Measurements from ENCODE around the gene CYREN.
A peak's percentile ranks its signal among the peaks of the same experiment; 100 is the strongest.

CYREN gene

DNA sequence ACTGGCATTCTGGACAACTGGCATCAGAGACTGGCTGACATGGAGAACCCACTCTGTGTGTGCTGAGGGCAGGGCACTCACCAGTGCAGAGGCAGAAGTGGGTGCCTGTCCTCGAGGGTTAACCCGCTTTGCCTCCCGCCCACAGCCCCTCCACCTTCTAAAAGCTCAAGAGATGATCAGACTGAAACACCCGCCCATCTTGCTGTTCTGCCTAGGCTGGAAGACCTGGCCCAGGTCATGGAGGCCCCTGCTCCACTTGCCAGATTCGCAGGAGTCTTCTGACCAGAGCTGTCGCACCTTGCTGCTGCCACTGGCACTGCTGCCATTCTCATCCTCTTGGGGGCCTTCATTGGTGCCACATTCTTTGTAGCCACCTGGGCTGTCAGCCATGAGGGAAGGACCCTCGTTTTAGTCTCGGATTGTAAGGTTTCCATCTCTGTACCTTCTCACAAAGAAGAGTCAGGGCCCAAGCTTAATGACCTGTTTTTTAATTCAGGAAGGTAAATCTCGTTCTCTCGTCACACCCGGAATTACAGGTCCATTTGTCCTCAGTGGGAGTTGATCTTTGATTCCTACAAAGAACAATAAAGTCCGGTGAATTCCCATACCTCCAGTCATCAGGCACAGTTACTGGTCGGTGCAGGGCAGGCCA is 1.9 kb downstream of the CYREN start:
- H3K27ac ChIP-seq (ENCODE audit: low read depth, low read length), result no peak overlapping the region
- H3K36me3 ChIP-seq (ENCODE audit: control insufficient read depth, insufficient read depth, low read length), result peaks cover 22% of the 10 kb centered on the region
- H3K4me3 ChIP-seq (ENCODE audit: low read length), result peak overlapping the region; percentile 66
- H3K9ac ChIP-seq (ENCODE audit: low read length), result no peak overlapping the region
- H3K27me3 ChIP-seq (ENCODE audit: control insufficient read depth, insufficient read depth, low read length), result no peaks in the 10 kb centered on the region
- H3K4me1 ChIP-seq (ENCODE audit: control insufficient read depth, insufficient read depth, low read length), result peaks cover 6% of the 10 kb centered on the region

GRCh38 chr7:135168001-135168400 is 2.5 kb downstream of the CYREN start:
- peaks cover 6% of the 10 kb centered on the region for H3K4me1 ChIP-seq (ENCODE audit: control insufficient read depth, insufficient read depth, low read length)
- no peak overlapping the region for H3K27ac ChIP-seq (ENCODE audit: low read depth, low read length)

DNA sequence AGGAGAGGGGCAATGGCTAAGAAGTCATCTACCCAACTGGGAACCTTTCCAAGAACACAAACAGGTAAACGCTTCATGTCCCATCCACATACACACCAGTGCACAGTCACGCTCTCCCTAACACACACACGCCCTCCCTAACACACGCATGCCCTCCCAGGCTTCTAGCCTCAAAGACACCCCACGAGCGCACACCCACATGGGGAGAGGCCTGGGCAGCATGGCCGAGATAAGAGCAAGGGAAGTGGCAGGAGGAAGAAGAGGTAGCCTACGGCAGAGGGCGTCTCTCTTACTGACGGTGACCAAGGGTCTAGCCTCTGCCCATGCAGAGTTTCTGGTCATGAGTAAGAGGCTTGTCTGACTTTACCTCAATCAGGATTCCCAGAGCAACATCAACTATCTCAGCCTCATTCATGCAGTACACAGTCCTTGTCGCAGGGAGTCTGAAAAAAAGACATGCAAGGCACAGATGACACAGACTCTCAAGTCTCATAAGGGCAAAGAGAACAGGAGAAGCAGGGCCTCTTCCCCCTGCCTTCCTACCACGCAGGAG is 3.1 kb downstream of the CYREN start:
- Histone ChIP-seq H3K4me1 (ENCODE audit: control insufficient read depth, insufficient read depth, low read length) (peaks cover 6% of the 10 kb centered on the region), H3K4me3 (ENCODE audit: low read length) (no peak overlapping the region), H3K27ac (ENCODE audit: low read depth, low read length) (no peak overlapping the region), H3K36me3 (ENCODE audit: control insufficient read depth, insufficient read depth, low read length) (peaks cover 22% of the 10 kb centered on the region), H3K27me3 (ENCODE audit: control insufficient read depth, insufficient read depth, low read length) (no peaks in the 10 kb centered on the region), H3K9ac (ENCODE audit: low read length) (no peak overlapping the region)

More at GRCh38 chr7:135168001-135168400, 2.5 kb downstream of the CYREN start:
- Histone ChIP-seq H3K4me3 (ENCODE audit: low read length) (no peak overlapping the region), H3K36me3 (ENCODE audit: control insufficient read depth, insufficient read depth, low read length) (peaks cover 22% of the 10 kb centered on the region), H3K27me3 (ENCODE audit: control insufficient read depth, insufficient read depth, low read length) (no peaks in the 10 kb centered on the region), H3K9ac (ENCODE audit: low read length) (no peak overlapping the region)

- Histone ChIP-seq H3K27me3 (ENCODE audit: control insufficient read depth, insufficient read depth, low read length) (no peaks in the 10 kb centered on the region), H3K4me3 (ENCODE audit: low read length) (no peak overlapping the region), H3K36me3 (ENCODE audit: control insufficient read depth, insufficient read depth, low read length) (peaks cover 22% of the 10 kb centered on the region), H3K27ac (ENCODE audit: low read depth, low read length) (no peak overlapping the region), H3K4me1 (ENCODE audit: control insufficient read depth, insufficient read depth, low read length) (peaks cover 6% of the 10 kb centered on the region), H3K9ac (ENCODE audit: low read length) (no peak overlapping the region)
Measured at GRCh38 chr7:135166338-135166990, 4.0 kb downstream of the CYREN start.

DNA sequence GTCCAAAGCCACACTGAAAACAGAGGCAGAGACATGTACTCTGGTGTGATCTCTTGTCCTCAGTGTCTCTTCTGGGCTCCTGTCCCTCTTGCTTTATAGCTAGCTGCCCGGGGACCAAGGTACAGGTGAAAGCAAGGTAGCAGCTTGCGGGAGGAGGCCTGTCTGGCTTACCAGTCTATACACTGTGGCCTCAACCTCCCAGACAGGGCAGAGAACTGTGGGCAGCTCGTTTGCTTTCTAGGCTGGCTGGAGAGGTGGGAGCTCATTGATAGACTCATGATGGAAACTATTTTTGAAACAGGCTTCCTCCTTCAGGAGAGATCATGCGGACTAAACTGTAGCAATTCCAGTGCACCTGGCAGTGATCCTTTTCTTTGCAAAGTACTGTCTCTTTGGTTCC is 4.6 kb downstream of the CYREN start:
- H3K4me1 ChIP-seq (ENCODE audit: control insufficient read depth, insufficient read depth, low read length), result peaks cover 6% of the 10 kb centered on the region
- H3K36me3 ChIP-seq (ENCODE audit: control insufficient read depth, insufficient read depth, low read length), result peaks cover 22% of the 10 kb centered on the region
- H3K4me3 ChIP-seq (ENCODE audit: low read length), result no peak overlapping the region
- no peak overlapping the region for H3K27ac ChIP-seq (ENCODE audit: low read depth, low read length)
- no peak overlapping the region for H3K9ac ChIP-seq (ENCODE audit: low read length)
- no peaks in the 10 kb centered on the region for H3K27me3 ChIP-seq (ENCODE audit: control insufficient read depth, insufficient read depth, low read length)

DNA sequence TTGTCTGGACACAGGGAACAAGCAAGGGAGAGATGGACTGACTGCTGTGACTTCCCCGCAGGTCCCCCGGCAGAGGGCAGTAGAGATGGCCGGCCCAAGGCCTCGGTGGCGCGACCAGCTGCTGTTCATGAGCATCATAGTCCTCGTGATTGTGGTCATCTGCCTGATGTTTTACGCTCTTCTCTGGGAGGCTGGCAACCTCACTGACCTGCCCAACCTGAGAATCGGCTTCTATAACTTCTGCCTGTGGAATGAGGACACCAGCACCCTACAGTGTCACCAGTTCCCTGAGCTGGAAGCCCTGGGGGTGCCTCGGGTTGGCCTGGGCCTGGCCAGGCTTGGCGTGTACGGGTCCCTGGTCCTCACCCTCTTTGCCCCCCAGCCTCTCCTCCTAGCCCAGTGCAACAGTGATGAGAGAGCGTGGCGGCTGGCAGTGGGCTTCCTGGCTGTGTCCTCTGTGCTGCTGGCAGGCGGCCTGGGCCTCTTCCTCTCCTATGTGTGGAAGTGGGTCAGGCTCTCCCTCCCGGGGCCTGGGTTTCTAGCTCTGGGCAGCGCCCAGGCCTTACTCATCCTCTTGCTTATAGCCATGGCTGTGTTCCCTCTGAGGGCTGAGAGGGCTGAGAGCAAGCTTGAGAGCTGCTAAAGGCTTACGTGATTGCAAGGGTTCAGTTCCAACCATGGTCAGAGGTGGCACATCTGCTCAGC is 6.0 kb downstream of the CYREN start:
- Histone ChIP-seq H3K9ac (ENCODE audit: low read length) (no peak overlapping the region), H3K27me3 (ENCODE audit: control insufficient read depth, insufficient read depth, low read length) (no peaks in the 10 kb centered on the region), H3K27ac (ENCODE audit: low read depth, low read length) (no peak overlapping the region), H3K4me1 (ENCODE audit: control insufficient read depth, insufficient read depth, low read length) (peaks cover 3% of the 10 kb centered on the region), H3K4me3 (ENCODE audit: low read length) (no peak overlapping the region), H3K36me3 (ENCODE audit: control insufficient read depth, insufficient read depth, low read length) (peaks cover 22% of the 10 kb centered on the region)

DNA sequence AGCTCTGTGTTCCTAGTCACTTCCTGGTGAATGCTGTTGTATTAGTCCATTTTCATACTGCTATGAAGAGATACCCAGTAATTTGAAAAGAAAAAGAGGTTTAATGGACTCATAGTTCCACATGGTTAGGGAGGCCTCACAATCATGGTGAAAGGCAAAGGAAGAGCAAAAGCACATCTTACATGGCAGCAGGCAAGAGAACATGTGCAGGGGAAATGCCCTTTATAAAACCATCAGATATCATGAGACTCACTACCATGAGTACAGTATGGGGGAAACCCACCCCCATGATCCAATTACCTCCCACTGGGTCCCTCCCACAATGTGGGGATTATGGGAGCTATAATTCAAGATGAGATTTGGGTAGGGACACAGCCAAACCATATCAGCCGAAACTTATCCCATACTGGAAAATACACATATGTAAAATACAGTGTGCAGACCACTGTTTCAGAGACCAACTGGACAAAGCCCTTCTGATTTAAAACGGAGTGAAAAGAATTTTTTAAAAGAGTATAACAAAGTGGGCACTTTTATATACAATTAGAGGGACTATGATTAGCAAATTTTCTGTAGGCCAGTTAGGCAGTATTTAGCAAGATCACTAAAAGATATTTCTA is 8.0 kb downstream of the CYREN start:
- H3K27me3 ChIP-seq (ENCODE audit: control insufficient read depth, insufficient read depth, low read length), result no peaks in the 10 kb centered on the region
- no peak overlapping the region for H3K9ac ChIP-seq (ENCODE audit: low read length)
- peaks cover 16% of the 10 kb centered on the region for H3K36me3 ChIP-seq (ENCODE audit: control insufficient read depth, insufficient read depth, low read length)
- H3K27ac ChIP-seq (ENCODE audit: low read depth, low read length), result no peak overlapping the region
- H3K4me1 ChIP-seq (ENCODE audit: control insufficient read depth, insufficient read depth, low read length), result no peaks in the 10 kb centered on the region
- no peak overlapping the region for H3K4me3 ChIP-seq (ENCODE audit: low read length)

- Histone ChIP-seq H3K27ac (ENCODE audit: low read depth, low read length) (no peak overlapping the region), H3K36me3 (ENCODE audit: control insufficient read depth, insufficient read depth, low read length) (peaks cover 12% of the 10 kb centered on the region), H3K4me1 (ENCODE audit: control insufficient read depth, insufficient read depth, low read length) (no peaks in the 10 kb centered on the region), H3K9ac (ENCODE audit: low read length) (no peak overlapping the region), H3K4me3 (ENCODE audit: low read length) (no peak overlapping the region), H3K27me3 (ENCODE audit: control insufficient read depth, insufficient read depth, low read length) (no peaks in the 10 kb centered on the region)
Measured at GRCh38 chr7:135161669-135162068, 8.8 kb downstream of the CYREN start.

DNA sequence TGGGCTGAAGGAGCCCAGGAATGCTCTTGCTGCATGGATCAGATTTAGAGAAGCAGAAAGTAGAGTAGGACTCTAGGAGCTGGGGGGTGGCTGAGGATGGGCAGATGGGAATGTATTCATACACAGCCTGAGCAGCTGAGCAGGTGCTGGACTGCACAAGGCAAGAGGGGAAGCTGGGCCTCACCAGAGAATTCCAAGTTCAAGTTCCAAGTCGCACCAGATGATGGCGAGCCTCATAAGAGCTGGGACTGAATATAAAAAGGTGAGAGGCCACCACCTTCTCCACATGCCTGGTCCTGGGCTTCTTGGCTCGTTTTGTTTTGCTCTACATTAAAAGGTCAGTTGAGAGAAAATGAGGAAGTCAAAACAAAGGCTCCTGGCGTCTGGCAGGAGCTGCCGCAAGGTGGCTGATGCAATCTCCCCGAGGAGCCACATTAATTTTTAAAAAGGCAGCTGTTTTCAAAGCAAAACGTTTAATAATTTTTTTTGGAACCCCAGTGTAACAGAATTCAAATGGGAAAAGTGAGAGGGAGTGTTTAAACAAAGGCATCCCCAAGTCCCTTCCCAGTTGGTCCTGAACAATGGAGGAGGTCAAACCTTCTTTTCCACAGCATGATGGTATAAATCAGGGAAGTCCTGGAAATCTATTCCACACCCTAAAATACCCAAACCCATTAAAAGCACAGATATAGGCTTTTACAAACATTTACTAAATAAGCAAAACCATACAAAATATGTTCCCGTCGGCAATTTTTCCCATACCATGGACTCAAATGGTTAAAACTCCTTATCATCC is 9.5 kb downstream of the CYREN start:
- no peaks in the 10 kb centered on the region for H3K27me3 ChIP-seq (ENCODE audit: control insufficient read depth, insufficient read depth, low read length)
- H3K4me3 ChIP-seq (ENCODE audit: low read length), result no peak overlapping the region
- no peak overlapping the region for H3K9ac ChIP-seq (ENCODE audit: low read length)
- peaks cover 12% of the 10 kb centered on the region for H3K36me3 ChIP-seq (ENCODE audit: control insufficient read depth, insufficient read depth, low read length)
- no peak overlapping the region for H3K27ac ChIP-seq (ENCODE audit: low read depth, low read length)
- no peaks in the 10 kb centered on the region for H3K4me1 ChIP-seq (ENCODE audit: control insufficient read depth, insufficient read depth, low read length)

DNA sequence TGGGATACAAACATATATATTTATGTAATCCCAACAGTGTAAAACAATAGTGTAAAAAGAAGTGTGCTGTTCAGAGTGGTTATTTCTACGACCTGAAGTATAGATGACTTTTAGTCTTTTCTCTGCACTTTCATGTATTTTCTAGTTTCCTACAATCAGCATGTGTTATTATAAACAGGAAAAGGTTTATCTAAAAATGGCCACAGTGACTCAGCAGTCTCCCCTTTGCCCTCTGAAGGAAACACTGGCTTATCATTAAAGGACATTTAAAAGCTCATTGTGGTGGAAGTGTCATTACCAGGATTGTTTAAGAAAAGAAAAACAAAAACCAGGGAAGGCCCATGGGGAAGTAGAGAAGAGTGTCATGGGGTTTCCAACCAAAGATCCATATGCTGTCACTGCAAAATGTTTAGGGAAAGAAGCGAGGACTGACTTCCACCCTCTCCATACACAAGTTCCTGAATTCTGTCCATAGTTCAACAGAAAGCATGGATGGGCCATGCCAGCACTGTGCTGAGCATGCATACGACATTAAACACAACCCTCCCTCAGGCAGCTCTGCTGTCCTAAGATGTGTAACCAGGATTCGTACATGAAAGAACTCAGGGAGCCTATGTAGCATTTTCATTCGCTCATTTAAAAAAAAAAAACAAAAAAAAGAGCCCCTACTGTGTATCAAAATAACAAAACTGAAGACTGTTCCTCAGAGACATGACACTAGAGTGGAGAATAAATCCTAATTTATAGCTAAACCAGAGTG is 10.2 kb downstream of the CYREN start:
- H3K4me1 ChIP-seq (ENCODE audit: control insufficient read depth, insufficient read depth, low read length), result no peaks in the 10 kb centered on the region
- no peak overlapping the region for H3K27ac ChIP-seq (ENCODE audit: low read depth, low read length)
- no peak overlapping the region for H3K4me3 ChIP-seq (ENCODE audit: low read length)
- H3K9ac ChIP-seq (ENCODE audit: low read length), result no peak overlapping the region
- no peaks in the 10 kb centered on the region for H3K27me3 ChIP-seq (ENCODE audit: control insufficient read depth, insufficient read depth, low read length)
- peaks cover 12% of the 10 kb centered on the region for H3K36me3 ChIP-seq (ENCODE audit: control insufficient read depth, insufficient read depth, low read length)

DNA sequence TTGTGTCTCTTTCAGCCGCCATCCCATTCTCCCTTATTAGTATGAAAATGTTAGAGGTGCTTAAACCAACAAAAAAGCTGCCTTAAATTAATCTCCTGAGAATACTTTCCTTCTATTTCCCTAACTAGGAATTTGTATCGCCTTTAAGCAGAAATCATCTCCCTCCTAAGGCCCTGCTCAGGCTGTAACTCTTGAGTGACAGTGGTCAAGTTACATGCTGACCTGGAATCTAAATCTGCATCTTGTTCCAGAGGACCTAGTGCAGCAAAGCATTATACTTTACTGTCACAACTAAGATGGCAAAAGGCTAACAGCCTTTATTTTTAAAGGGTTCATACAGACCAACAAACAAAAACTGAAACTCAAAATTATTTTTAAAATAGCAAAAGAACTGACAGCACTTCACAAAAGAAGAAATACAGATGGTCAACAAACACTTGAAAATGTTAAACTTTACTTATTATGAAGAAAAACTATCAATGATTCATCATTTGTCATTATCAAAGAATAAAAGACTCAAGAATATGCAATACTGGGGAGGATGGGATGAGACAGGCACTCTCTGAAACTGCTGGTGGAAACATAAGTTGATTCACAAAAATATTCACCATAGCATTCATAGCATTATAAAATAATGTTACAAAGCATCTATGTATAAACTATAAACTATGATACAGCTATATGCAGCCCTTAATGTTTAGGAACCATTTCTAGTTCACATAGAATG is 11.0 kb downstream of the CYREN start:
- Histone ChIP-seq H3K4me3 (ENCODE audit: low read length) (no peak overlapping the region), H3K27me3 (ENCODE audit: control insufficient read depth, insufficient read depth, low read length) (no peaks in the 10 kb centered on the region), H3K36me3 (ENCODE audit: control insufficient read depth, insufficient read depth, low read length) (peaks cover 6% of the 10 kb centered on the region), H3K4me1 (ENCODE audit: control insufficient read depth, insufficient read depth, low read length) (no peaks in the 10 kb centered on the region), H3K9ac (ENCODE audit: low read length) (no peak overlapping the region), H3K27ac (ENCODE audit: low read depth, low read length) (no peak overlapping the region)

Measured in rectal smooth muscle tissue (tissue), 1 donor.